ENCODE measurements around the gene FRAT2. TPM values are rescaled to one million over a fixed set of nuclear protein-coding genes. Genes with fewer than 3 reads are reported as not detected.
A peak's percentile ranks its signal among the peaks of the same experiment; 100 is the strongest.

FRAT2 gene
- total and polyA plus RNA-seq, 10 of the 15 experiments (the other 5 are each of a cell fraction or from before 2014, with no cell fraction given) = 0.69 to 5.9 (median 3.8) TPM

DNA sequence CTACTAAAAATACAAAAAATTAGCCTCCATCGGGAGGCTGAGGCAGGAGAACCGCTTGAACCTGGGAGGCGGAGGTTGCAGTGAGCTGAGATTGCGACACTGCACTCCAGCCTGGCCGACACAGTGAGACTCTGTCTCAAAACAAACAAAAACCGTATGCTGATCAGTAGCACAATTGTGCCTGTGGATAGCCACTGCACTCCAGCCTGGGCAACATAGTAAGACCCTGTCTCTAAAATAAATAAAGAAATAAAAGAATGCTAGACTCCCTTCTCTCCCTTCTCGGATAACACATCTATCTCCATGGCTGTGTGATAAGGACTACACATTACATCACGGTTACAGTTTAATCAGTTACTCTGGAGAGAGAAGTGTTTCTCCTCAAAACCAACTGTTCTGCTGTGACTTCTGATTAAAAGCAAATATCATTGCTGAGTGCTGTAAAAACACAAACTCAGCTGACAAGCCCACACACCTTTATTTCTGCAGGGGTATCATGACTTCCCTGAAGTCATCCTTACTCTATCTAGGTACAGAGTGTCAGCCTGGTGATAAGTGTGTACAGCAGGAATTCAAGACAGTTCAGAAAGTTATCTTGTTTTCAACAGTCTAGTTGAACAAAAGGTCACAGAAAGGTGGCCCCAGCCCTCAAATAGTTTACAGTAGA, 36.8 kb downstream of the FRAT2 start (continued):
- TF ChIP-seq NR2F1 (conservative IDR thresholded peaks at IDR 0.05) (no peak), EGR1 (IDR thresholded peaks at IDR 0.05; ENCODE audit: borderline replicate concordance in 1 of 2, low read depth in 2 of 2, low read length in 2 of 2) (no peak), RFX5 (IDR thresholded peaks at IDR 0.05; ENCODE audit: low read depth, low read length) (no peak), SPI1 (IDR thresholded peaks at IDR 0.05; ENCODE audit: borderline replicate concordance, insufficient read depth, low read depth, low read length) (no peak)
- TF ChIP-seq, protein P1, sequence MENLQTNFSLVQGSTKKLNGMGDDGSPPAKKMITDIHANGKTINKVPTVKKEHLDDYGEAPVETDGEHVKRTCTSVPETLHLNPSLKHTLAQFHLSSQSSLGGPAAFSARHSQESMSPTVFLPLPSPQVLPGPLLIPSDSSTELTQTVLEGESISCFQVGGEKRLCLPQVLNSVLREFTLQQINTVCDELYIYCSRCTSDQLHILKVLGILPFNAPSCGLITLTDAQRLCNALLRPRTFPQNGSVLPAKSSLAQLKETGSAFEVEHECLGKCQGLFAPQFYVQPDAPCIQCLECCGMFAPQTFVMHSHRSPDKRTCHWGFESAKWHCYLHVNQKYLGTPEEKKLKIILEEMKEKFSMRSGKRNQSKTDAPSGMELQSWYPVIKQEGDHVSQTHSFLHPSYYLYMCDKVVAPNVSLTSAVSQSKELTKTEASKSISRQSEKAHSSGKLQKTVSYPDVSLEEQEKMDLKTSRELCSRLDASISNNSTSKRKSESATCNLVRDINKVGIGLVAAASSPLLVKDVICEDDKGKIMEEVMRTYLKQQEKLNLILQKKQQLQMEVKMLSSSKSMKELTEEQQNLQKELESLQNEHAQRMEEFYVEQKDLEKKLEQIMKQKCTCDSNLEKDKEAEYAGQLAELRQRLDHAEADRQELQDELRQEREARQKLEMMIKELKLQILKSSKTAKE (IDR thresholded peaks at IDR 0.05; ENCODE audit: low read depth, poor library complexity, severe bottlenecking) = no peak

DNA sequence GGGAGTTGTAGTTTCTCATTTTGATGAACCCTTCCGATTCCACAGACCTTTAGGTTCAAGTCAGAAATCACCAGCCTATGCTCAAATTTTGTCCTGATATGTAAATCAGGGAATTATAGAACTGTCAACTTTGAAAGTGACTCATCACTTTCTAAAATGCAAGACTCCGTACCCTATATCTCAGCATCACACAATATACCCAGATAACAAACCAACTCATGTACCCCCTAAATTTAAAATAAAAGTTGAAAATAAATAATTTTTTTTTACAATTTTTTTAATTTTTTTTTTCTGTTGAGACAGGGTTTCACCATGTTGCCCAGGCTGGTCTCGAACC, 41.7 kb downstream of the FRAT2 start:
- intact Hi-C loops (cut with micrococcal nuclease; ENCODE audit: unreplicated experiment) = loop anchor here (1.0 to 5.0 kb wide), 2 partner anchors 39 to 205 kb away; partner anchors contain the start of genes FRAT2, MMS19 and UBTD1
- Histone ChIP-seq H3K4me2 (ENCODE audit: control insufficient read depth, insufficient read depth) (peak overlapping the region; percentile 36; the same call in 1 of the 2 replicates), H2AFZ (ENCODE audit: control insufficient read depth, low read depth, low read length) (peak overlapping the region; percentile 37; the same call in 1 of the 2 replicates), H3K4me1 (ENCODE audit: control insufficient read depth, insufficient read depth, low read length) (no peaks in the 10 kb centered on the region; the same call in 1 of the 2 replicates), H3K79me2 (ENCODE audit: control insufficient read depth, insufficient read depth, low read length) (peaks cover 27% of the 10 kb centered on the region), H3K36me3 (ENCODE audit: control insufficient read depth in 2 of 2, insufficient read depth in 2 of 2, low read length in 1 of 2) (no peaks in the 10 kb centered on the region), H3K4me3 (no peak overlapping the region), H3K9me3 (replicated peaks; ENCODE audit: control insufficient read depth, insufficient read depth, low read length) (no peaks in the 10 kb centered on the region), H3K9ac (ENCODE audit: control insufficient read depth, insufficient read depth, low read length) (no peak overlapping the region), H3K27ac (ENCODE audit: control insufficient read depth, insufficient read depth) (no peak overlapping the region), H4K20me1 (ENCODE audit: control insufficient read depth, insufficient read depth) (no peaks in the 10 kb centered on the region), H3K27me3 (replicated peaks in 1 of 2; ENCODE audit: control insufficient read depth in 2 of 2, insufficient read depth in 2 of 2, low read length in 1 of 2) (no peaks in the 10 kb centered on the region)
- RAD21 ChIA-PET (ENCODE audit: unreplicated experiment) = no interaction called here
- CTCF ChIA-PET = interaction anchor here (4.0 kb wide), 1 partner anchor 15 kb away, joined by 22 read pairs; no protein-coding TSS in a partner anchor
- FAIRE-seq (no peak), DNase-seq (ENCODE audit: low read depth, low spot score) (no peak), ATAC-seq (no peak)
- no TSS peak for BruUV-seq (replicated peaks)
- TF ChIP-seq, protein P2, sequence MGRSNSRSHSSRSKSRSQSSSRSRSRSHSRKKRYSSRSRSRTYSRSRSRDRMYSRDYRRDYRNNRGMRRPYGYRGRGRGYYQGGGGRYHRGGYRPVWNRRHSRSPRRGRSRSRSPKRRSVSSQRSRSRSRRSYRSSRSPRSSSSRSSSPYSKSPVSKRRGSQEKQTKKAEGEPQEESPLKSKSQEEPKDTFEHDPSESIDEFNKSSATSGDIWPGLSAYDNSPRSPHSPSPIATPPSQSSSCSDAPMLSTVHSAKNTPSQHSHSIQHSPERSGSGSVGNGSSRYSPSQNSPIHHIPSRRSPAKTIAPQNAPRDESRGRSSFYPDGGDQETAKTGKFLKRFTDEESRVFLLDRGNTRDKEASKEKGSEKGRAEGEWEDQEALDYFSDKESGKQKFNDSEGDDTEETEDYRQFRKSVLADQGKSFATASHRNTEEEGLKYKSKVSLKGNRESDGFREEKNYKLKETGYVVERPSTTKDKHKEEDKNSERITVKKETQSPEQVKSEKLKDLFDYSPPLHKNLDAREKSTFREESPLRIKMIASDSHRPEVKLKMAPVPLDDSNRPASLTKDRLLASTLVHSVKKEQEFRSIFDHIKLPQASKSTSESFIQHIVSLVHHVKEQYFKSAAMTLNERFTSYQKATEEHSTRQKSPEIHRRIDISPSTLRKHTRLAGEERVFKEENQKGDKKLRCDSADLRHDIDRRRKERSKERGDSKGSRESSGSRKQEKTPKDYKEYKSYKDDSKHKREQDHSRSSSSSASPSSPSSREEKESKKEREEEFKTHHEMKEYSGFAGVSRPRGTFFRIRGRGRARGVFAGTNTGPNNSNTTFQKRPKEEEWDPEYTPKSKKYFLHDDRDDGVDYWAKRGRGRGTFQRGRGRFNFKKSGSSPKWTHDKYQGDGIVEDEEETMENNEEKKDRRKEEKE (IDR thresholded peaks at IDR 0.05) = no peak
- TF ChIP-seq RUNX3 (IDR thresholded peaks at IDR 0.05; ENCODE audit: low read length) (no peak), SMAD5 (IDR thresholded peaks at IDR 0.05; ENCODE audit: low read depth) (no peak), ZNF217 (IDR thresholded peaks at IDR 0.05) (no peak), FOS (IDR thresholded peaks at IDR 0.05; ENCODE audit: borderline replicate concordance, extremely low read depth, insufficient read length) (no peak), BRCA1 (IDR thresholded peaks at IDR 0.05; ENCODE audit: low read depth, low read length) (no peak), POLR2A (IDR thresholded peaks at IDR 0.05; ENCODE audit: low read depth, low read length) (no peak), FOXK2 (IDR thresholded peaks at IDR 0.05) (no peak)
- TF ChIP-seq, protein P3, sequence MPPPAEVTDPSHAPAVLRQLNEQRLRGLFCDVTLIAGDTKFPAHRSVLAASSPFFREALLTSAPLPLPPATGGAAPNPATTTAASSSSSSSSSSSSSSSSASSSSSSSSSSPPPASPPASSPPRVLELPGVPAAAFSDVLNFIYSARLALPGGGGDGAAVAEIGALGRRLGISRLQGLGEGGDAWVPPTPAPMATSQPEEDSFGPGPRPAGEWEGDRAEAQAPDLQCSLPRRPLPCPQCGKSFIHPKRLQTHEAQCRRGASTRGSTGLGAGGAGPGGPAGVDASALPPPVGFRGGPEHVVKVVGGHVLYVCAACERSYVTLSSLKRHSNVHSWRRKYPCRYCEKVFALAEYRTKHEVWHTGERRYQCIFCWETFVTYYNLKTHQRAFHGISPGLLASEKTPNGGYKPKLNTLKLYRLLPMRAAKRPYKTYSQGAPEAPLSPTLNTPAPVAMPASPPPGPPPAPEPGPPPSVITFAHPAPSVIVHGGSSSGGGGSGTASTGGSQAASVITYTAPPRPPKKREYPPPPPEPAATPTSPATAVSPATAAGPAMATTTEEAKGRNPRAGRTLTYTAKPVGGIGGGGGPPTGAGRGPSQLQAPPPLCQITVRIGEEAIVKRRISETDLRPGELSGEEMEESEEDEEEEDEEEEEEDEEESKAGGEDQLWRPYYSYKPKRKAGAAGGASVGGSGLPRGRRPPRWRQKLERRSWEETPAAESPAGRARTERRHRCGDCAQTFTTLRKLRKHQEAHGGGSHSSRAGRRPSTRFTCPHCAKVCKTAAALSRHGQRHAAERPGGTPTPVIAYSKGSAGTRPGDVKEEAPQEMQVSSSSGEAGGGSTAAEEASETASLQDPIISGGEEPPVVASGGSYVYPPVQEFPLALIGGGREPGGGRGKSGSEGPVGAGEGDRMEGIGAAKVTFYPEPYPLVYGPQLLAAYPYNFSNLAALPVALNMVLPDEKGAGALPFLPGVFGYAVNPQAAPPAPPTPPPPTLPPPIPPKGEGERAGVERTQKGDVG (CRISPR knock-in tag; IDR thresholded peaks at IDR 0.05) = no peak
- in situ Hi-C loops (cut with MboI) = no loop called here
- whole genome bisulfite sequencing (ENCODE audit: insufficient coverage, insufficient replicate concordance, low lambda C conversion rate, missing lambda C conversion rate) = 13% methylated on average over 3 of the region's 3 CpGs
- SMC1A ChIA-PET (ENCODE audit: uncharacterized antibody, unreplicated experiment) = interaction anchor here (1.9 kb wide), 1 partner anchor 14 kb away, joined by 7 read pairs; no protein-coding TSS in a partner anchor
- POLR2A ChIA-PET = interaction anchor here (0.5 to 1.5 kb wide), 2 partner anchors 14 to 40 kb away, joined by 3 to 5 read pairs; no protein-coding TSS in a partner anchor
